Endothelial cell of umbilical vein (primary cell): ENCODE data around the gene TRIM50. TPM values are rescaled to one million over a fixed set of nuclear protein-coding genes. Genes with fewer than 3 reads are reported as not detected.
"Not testable (repeated sequence)": the region's sequence is repeated elsewhere in the genome, so short reads cannot be mapped to it uniquely, and the experiment has no call there.

ENCODE experiments used
- BruUV-seq: library from RNA; stranded (reverse); fragments of 400-500 nt; replicated peaks from 2 replicates; lab custom pipeline; 2021; lab: Mats Ljungman, UMichigan
- CTCF ChIA-PET: fragments of 300-600, 350-600 bp; sonication (Branson Sonifier 250); formaldehyde crosslinking; loops from one replicate; lab custom pipeline; 2021; ENCODE audit warnings: antibody characterized with exemption, inconsistent platforms; lab: Charles Lee
- POLR2A ChIA-PET: fragments of 300-600, 350-600 bp; sonication (Branson Sonifier 250); formaldehyde crosslinking; loops from one replicate; lab custom pipeline; 2021; ENCODE audit warnings: antibody characterized with exemption, inconsistent platforms; lab: Charles Lee
- DNase-seq: peaks from one replicate; pipeline ENCODE4 v3.0.0-alpha.2; 2011; ENCODE audit warnings: low read depth, low spot score
- FAIRE-seq: peaks from 2 replicates; lab custom pipeline; 2011; peaks lifted over from hg19 to GRCh38; lab: Jason Lieb, UNC
- H2AFZ ChIP-seq: 2 replicates; pipeline ENCODE4 v1.6.0; 2012; ENCODE audit warnings: low read depth, low read length, control low read depth, inconsistent platforms
- H3K27ac ChIP-seq: 2 replicates; pipeline ENCODE4 v1.5.1; 2011; ENCODE audit warnings: low read depth, mild to moderate bottlenecking, control low read depth, low read length, moderate library complexity; ENCODE audit not compliant: insufficient read depth
- H3K27me3 ChIP-seq, 2 experiments: 2 replicates each; pipeline versions ENCODE4 v1.6.0 to v1.6.1; 2011; ENCODE audit warnings: low read length in 2 of 2, mixed read lengths in 1 of 2; ENCODE audit not compliant: control insufficient read depth in 2 of 2, insufficient read depth in 2 of 2
- H3K36me3 ChIP-seq, 2 experiments: 2 replicates in 1 of 2; 3 replicates in 1 of 2; pipeline ENCODE4 v1.5.1; 2011; ENCODE audit warnings: low read length in 2 of 2, mild to moderate bottlenecking in 1 of 2, moderate library complexity in 1 of 2; ENCODE audit not compliant: control insufficient read depth in 2 of 2, insufficient read depth in 2 of 2; ENCODE audit errors: extremely low read depth in 1 of 2
- H3K4me1 ChIP-seq: 3 replicates; pipeline ENCODE4 v1.5.1; 2011; ENCODE audit warnings: mild to moderate bottlenecking, low read length; ENCODE audit not compliant: control insufficient read depth, insufficient read depth; ENCODE audit errors: extremely low read depth
- H3K4me2 ChIP-seq: 2 replicates; pipeline ENCODE4 v1.6.1; 2011; ENCODE audit warnings: low read length, control low read depth, mixed read lengths; ENCODE audit not compliant: insufficient read depth
- H3K4me3 ChIP-seq, 3 experiments: fragments of 200-600 bp in 1 of 3; sonication (generic), shearing (Covaris generic) in 1 of 3; replicated peaks in 1 of 3; 2 replicates each; pipeline ENCODE4 v1.5.1; 2011 to 2016; ENCODE audit warnings: control low read depth in 3 of 3, low read length in 3 of 3, mild to moderate bottlenecking in 2 of 3, inconsistent platforms in 1 of 3, low read depth in 1 of 3, moderate library complexity in 1 of 3; ENCODE audit not compliant: insufficient read depth in 1 of 3
- H3K79me2 ChIP-seq: 2 replicates; pipeline ENCODE4 v1.6.0; 2012; ENCODE audit warnings: low read length, inconsistent platforms; ENCODE audit not compliant: control insufficient read depth, insufficient read depth
- H3K9ac ChIP-seq: replicated peaks from 2 replicates; pipeline ENCODE3; 2011; ENCODE audit warnings: low read length, control low read depth; ENCODE audit not compliant: insufficient read depth; ENCODE audit errors: extremely low read depth
- H3K9me1 ChIP-seq: replicated peaks from 3 replicates; pipeline ENCODE4 v1.6.0; 2011; ENCODE audit warnings: mild to moderate bottlenecking, low read length; ENCODE audit not compliant: control insufficient read depth, insufficient read depth; ENCODE audit errors: extremely low read depth
- H3K9me3 ChIP-seq: replicated peaks from 2 replicates; pipeline ENCODE4 v1.5.1; 2012; ENCODE audit warnings: low read length, inconsistent platforms; ENCODE audit not compliant: control insufficient read depth, insufficient read depth
- H4K20me1 ChIP-seq: replicated peaks from 2 replicates; pipeline ENCODE3; 2011; ENCODE audit warnings: mild to moderate bottlenecking, low read length; ENCODE audit not compliant: control insufficient read depth, insufficient read depth; ENCODE audit errors: extremely low read depth
- dilution Hi-C: fragments of 300-500 bp; cut with MboI; formaldehyde crosslinking; loops from one replicate; pipeline ENCODE4 v1.15.0; 2019; ENCODE audit warnings: low sequenced_read_pairs; ENCODE audit not compliant: extremely low pct_ligation_motif_present
- intact Hi-C: fragments of 100-400 bp; cut with micrococcal nuclease; formaldehyde crosslinking; loops from one replicate; pipeline ENCODE4 v1.10.0; 2022
- polyA plus RNA-seq, 4 experiments: library from polyadenylated mRNA; depleted of rRNA in 3 of 4; stranded (reverse) in 3 of 4; unstranded in 1 of 4; fragments of >200 nt; gene quantifications; 2 replicates each; pipeline versions ENCODE4 v1.2.1 to v1.2.3, GENCODE V29; 2011 to 2012; ENCODE audit warnings: missing spikeins in 1 of 4
- total RNA-seq: library from RNA; stranded (reverse); gene quantifications from 2 replicates; pipeline ENCODE4 v1.2.3, GENCODE V29; 2021

The TRIM50 gene
- total and polyA plus RNA-seq, 2 donors (not counting 3 experiments of a cell fraction or from before 2014, with no cell fraction given), result not detected

DNA sequence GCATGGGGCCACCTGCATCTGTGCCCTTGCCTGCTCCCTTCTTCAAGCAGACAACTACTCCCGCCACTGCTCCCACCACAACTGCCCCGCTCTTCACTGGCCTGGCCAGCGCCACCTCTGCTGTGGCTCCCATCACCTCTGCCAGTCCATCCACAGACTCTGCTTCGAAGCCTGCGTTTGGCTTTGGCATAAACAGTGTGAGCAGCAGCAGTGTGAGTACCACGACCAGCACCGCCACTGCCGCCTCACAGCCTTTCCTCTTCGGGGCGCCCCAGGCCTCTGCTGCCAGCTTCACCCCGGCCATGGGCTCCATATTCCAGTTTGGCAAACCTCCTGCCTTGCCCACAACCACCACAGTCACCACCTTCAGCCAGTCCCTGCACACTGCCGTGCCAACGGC is 30.6 kb downstream of the TRIM50 start:
- H3K4me2 ChIP-seq, H3K36me3 ChIP-seq, H4K20me1 ChIP-seq, dilution Hi-C loops, H3K79me2 ChIP-seq, H3K27ac ChIP-seq, H3K4me1 ChIP-seq, FAIRE-seq, H3K9me1 ChIP-seq, intact Hi-C loops, H3K9me3 ChIP-seq, DNase-seq, H3K9ac ChIP-seq, H3K27me3 ChIP-seq, POLR2A ChIA-PET, H3K4me3 ChIP-seq, H2AFZ ChIP-seq, CTCF ChIA-PET: not testable (repeated sequence)
- BruUV-seq, result TSS peak; percentile 66

GRCh38 chr7:73277210-73277609 is 50.7 kb downstream of the TRIM50 start:
- H3K9me1 ChIP-seq, DNase-seq, POLR2A ChIA-PET, FAIRE-seq, H3K36me3 ChIP-seq, H3K4me3 ChIP-seq, H3K79me2 ChIP-seq, H3K27me3 ChIP-seq, intact Hi-C loops, H3K4me2 ChIP-seq, H2AFZ ChIP-seq, dilution Hi-C loops, H3K9ac ChIP-seq, H3K27ac ChIP-seq, H4K20me1 ChIP-seq, BruUV-seq, H3K9me3 ChIP-seq, CTCF ChIA-PET, H3K4me1 ChIP-seq: not testable (repeated sequence)

GRCh38 chr7:73267813-73268212 is 60.1 kb downstream of the TRIM50 start:
- H3K4me1 ChIP-seq, H3K36me3 ChIP-seq, H2AFZ ChIP-seq, FAIRE-seq, intact Hi-C loops, H3K27ac ChIP-seq, H3K9ac ChIP-seq, H3K4me2 ChIP-seq, DNase-seq, H3K9me1 ChIP-seq, H3K9me3 ChIP-seq, H3K79me2 ChIP-seq, H3K4me3 ChIP-seq, H4K20me1 ChIP-seq, CTCF ChIA-PET, BruUV-seq, H3K27me3 ChIP-seq, POLR2A ChIA-PET, dilution Hi-C loops: not testable (repeated sequence)

DNA sequence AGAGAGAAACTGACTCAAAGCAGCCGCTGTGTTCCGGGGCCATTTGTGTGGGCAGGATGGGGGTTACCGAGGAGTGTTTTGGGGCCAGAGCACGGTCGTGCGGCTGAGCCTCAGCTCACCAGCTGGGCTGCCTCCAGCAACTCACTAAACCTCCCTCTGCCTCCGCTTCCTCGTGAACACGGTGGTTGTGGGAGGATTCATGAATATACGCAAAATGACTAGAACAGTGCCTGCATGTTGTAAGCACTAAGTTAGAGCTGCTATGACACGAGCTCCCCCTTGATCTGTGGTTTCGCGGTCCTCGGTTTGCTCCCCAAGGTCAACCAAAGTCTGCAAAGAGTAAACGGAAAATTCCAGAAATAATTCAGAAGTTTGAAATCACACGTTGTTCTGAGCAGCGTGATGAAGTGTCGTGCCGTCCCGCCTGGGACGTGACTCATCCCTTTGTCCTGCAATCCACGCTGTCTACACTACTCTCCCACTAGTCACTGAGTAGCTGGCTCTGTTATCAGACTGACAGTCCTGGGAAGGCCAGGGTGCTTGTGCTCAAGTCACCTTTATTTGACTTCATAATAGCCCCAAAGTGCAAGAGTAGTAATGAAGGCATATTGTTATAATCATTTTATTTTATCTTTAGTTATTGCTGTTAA is 61.0 kb downstream of the TRIM50 start:
- H3K36me3 ChIP-seq, intact Hi-C loops, H3K4me1 ChIP-seq, POLR2A ChIA-PET, H3K9ac ChIP-seq, BruUV-seq, CTCF ChIA-PET, H3K27ac ChIP-seq, H3K4me2 ChIP-seq, H3K4me3 ChIP-seq, H3K9me3 ChIP-seq, dilution Hi-C loops, H4K20me1 ChIP-seq, H3K27me3 ChIP-seq, DNase-seq, H3K9me1 ChIP-seq, FAIRE-seq, H2AFZ ChIP-seq, H3K79me2 ChIP-seq: not testable (repeated sequence)
